Uterus (tissue), 2 donors: ENCODE results near the gene IL36RN.

ENCODE experiments used
- POLR2A ChIP-seq, 2 donors: fragments of 450-650 bp; IDR thresholded peaks; one replicate each; pipeline ENCODE4 v1.6.1; 2016; ENCODE audit warnings: antibody characterized with exemption in 2 of 2, mild to moderate bottlenecking in 1 of 2, moderate library complexity in 1 of 2
- TF ChIP-seq, protein P1 (sequence below), 4 experiments: fragments of 200-600 bp in 2 of 4; fragments of 450-650 bp in 2 of 4; sonication (generic) in 2 of 4; IDR thresholded peaks; one replicate each; pipeline ENCODE4 v1.5.1; 2016 to 2019; ENCODE audit warnings: antibody characterized with exemption in 4 of 4, mild to moderate bottlenecking in 2 of 4, moderate library complexity in 1 of 4

- TF ChIP-seq, protein P1, sequence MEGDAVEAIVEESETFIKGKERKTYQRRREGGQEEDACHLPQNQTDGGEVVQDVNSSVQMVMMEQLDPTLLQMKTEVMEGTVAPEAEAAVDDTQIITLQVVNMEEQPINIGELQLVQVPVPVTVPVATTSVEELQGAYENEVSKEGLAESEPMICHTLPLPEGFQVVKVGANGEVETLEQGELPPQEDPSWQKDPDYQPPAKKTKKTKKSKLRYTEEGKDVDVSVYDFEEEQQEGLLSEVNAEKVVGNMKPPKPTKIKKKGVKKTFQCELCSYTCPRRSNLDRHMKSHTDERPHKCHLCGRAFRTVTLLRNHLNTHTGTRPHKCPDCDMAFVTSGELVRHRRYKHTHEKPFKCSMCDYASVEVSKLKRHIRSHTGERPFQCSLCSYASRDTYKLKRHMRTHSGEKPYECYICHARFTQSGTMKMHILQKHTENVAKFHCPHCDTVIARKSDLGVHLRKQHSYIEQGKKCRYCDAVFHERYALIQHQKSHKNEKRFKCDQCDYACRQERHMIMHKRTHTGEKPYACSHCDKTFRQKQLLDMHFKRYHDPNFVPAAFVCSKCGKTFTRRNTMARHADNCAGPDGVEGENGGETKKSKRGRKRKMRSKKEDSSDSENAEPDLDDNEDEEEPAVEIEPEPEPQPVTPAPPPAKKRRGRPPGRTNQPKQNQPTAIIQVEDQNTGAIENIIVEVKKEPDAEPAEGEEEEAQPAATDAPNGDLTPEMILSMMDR (IDR thresholded peaks at IDR 0.05), result no peak
- no peak for TF ChIP-seq POLR2A (IDR thresholded peaks at IDR 0.05)
Observed at GRCh38 chr2:113012436-113013335, 46.3 kb upstream of the IL36RN start.
